ENCODE data around the gene FAM199X.
"Not testable (repeated sequence)": the region's sequence is repeated elsewhere in the genome, so short reads cannot be mapped to it uniquely, and the experiment has no call there.

Gene FAM199X

DNA sequence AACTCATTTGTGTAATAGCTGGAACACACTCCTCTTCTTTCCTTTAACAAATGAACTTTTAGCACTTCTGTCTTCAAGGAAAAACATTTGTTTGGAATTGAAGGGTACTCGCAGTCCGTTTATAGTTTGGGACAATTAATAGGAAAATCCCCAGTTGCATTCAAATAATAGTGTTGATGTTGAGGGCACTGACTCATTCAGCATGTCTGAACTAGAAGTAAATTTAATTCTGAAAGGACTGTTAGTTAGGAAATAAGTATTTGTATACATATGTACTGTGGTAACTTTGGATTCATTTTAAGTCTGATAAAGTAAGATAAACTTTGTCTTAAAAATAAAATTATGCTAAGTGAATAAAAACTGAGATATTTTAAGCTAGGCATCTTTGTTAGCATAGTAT lies 27.2 kb downstream of the FAM199X start:
- DNase-seq, result no peak

- no peak for DNase-seq
Measured at GRCh38 chrX:104195013-104195412, 28.8 kb downstream of the FAM199X start.

DNA sequence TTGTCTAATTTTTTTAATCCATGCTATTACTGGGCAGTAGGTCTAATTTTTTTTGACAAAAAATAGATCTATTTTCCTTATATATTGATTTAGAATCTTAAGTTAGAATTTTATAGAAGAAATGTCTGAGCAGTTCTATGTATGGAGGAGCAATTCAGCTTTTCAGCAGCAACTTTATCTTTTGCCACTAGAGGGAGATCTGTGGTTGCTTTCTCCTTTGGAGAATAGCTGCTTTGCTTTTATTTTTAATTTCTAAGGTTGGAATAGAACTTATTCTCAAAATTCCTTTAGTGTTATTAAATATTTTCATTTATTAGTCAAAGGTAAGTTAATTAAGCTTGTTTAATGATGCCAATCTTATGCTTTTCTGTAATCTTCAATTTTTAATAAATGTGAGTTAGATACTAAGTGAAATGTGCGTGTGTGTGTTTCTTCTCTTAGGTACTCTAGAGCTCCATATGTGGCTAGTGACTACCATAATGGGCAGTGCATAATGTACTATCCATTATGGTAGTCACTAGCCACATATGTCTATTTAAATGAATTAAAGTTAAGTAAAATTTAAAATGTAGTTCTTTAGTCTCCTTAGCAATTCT lies 29.3 kb downstream of the FAM199X start:
- peak; percentile 35 for DNase-seq

DNA sequence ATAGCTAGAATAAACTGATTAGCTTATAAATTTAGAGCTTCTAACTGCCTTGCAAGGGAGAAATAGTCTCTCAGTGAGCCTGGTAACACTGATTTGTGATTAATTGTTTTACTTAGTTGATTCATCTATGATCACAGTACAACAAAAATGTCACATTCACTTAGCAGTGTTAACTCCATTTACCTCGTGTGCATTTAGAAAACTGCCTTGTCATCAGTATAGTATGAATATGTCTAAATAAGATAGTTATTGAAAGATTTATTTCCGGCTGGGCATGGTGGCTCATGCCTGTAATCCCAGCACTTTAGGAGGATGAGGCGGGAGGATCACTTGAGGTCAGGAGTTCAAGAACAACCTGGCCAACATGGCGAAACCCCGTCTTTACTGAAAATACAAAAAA lies 39.3 kb downstream of the FAM199X start:
- no peak for DNase-seq

- no peak for DNase-seq
Measured at GRCh38 chrX:104211187-104211586, 44.9 kb downstream of the FAM199X start.

- not testable (repeated sequence) for DNase-seq
Measured at GRCh38 chrX:104230060-104230459, 63.8 kb downstream of the FAM199X start.
